Measurements from ENCODE around the gene UNC13C. TPM values are rescaled to one million over a fixed set of nuclear protein-coding genes. Genes with fewer than 3 reads are reported as not detected.

The UNC13C gene
- total and polyA plus RNA-seq, 2 donors = 0.11 to 1.7 TPM

DNA sequence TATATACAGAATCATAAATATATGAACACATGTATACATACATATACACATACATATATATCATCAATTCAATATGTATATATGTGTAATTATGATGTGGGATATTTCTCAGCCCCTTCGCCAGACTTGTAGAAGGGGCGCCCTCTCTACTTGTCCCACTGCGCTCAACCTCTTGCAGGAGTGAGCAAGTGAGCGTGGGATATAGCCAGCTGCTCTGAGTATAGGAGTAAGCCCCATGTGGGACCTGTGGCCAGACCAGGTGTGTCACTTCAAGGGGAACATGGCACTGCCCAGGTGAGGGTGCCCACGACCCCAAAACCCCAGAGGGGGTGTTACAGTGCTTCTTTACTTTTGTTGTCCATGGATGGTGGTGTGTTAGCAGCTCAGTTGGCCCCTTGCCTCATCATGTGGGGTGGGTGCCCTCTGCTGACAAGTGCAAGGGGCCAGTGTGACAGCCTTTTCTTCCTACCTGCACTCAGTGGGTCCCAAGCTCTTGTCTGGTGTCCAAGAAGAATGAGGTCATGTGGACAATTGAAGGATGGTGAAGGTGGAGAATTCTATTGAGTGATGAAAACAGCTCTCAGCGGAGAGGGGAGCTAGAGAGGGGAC, 304.1 kb downstream of the UNC13C start:
- Histone ChIP-seq H3K27ac (ENCODE audit: low read depth in 1 of 2, low read length in 1 of 2) (no peak overlapping the region), H3K4me3 (ENCODE audit: low read length in 2 of 2) (no peak overlapping the region), H3K27me3 (ENCODE audit: control insufficient read depth in 2 of 2, insufficient read depth in 1 of 2, low read length in 1 of 2) (no peaks in the 10 kb centered on the region), H3K36me3 (ENCODE audit: control insufficient read depth in 2 of 2, insufficient read depth in 2 of 2, low read length in 1 of 2) (no peaks in the 10 kb centered on the region), H3K9me3 (ENCODE audit: control insufficient read depth in 2 of 2, insufficient read depth in 1 of 2, low read length in 1 of 2) (no peaks in the 10 kb centered on the region), H3K4me1 (ENCODE audit: control insufficient read depth in 2 of 2, insufficient read depth in 2 of 2, low read length in 2 of 2) (no peaks in the 10 kb centered on the region)
- no peak for DNase-seq (ENCODE audit: low read depth in 6 of 9, low spot score in 9 of 9)
- WGBS = 94% methylated on average over 6 of the region's 6 CpGs

DNA sequence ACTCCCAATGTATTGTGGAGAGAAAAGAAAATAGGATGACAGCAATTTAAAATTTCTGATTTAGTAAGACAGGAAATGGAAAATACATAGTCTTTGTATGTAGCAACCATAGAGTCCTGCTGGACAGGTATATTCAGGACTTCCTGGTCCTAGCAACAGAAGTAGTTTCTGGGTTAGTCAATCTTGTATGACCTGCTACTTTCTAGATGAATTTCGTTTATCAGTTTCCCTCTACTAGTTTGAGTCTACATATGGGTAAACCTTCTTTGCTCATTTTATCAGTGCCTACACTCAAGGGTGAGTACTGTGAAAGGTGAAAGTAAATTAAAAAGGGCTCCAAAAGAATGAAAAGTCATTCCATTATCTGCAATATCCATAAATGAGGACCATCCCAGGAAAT, 309.8 kb downstream of the UNC13C start:
- no peaks in the 10 kb centered on the region for H3K36me3 ChIP-seq (ENCODE audit: control insufficient read depth in 2 of 2, insufficient read depth in 2 of 2, low read length in 1 of 2)
- no peaks in the 10 kb centered on the region for H3K27me3 ChIP-seq (ENCODE audit: control insufficient read depth in 2 of 2, insufficient read depth in 1 of 2, low read length in 1 of 2)
- H3K9me3 ChIP-seq (ENCODE audit: control insufficient read depth in 2 of 2, insufficient read depth in 1 of 2, low read length in 1 of 2) = no peaks in the 10 kb centered on the region
- no peaks in the 10 kb centered on the region for H3K4me1 ChIP-seq (ENCODE audit: control insufficient read depth in 2 of 2, insufficient read depth in 2 of 2, low read length in 2 of 2)
- H3K4me3 ChIP-seq (ENCODE audit: low read length in 2 of 2) = no peak overlapping the region
- no peak overlapping the region for H3K27ac ChIP-seq (ENCODE audit: low read depth in 1 of 2, low read length in 1 of 2)
- no peak for DNase-seq (ENCODE audit: low read depth in 6 of 9, low spot score in 9 of 9)
- 90% methylated on average over 1 of the region's 1 CpG for WGBS

DNA sequence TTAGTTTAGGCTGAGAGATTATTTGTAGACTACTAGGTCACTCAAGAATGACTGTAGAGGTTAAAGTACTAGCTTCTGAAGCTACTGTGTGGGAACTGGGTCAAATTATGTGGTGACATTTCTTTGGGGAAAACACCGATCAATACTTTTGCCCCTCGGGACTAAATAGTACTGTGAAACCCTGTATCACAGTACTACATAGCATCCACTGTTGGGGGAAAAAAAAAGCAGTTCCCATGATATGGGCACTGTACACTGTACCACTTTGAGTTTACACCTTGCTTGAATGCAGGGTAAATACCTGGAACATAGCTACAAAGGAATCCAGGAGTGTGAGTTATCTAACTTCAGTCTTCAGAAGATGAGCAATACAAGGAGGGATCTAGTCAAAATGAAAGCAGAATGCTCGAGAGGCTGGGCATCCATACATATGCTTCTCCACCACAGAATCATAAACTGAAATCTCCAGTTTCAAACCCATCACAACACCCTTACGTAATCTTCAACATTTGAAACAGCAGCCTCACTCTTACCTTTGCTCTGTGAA, 311.4 kb downstream of the UNC13C start:
- H3K4me1 ChIP-seq (ENCODE audit: control insufficient read depth in 2 of 2, insufficient read depth in 2 of 2, low read length in 2 of 2) = no peaks in the 10 kb centered on the region
- WGBS = 91% methylated on average over 4 of the region's 4 CpGs
- no peaks in the 10 kb centered on the region for H3K36me3 ChIP-seq (ENCODE audit: control insufficient read depth in 2 of 2, insufficient read depth in 2 of 2, low read length in 1 of 2)
- peak in 1 of 9 donors; percentile 1 for DNase-seq (ENCODE audit: low read depth in 6 of 9, low spot score in 9 of 9)
- H3K27me3 ChIP-seq (ENCODE audit: control insufficient read depth in 2 of 2, insufficient read depth in 1 of 2, low read length in 1 of 2) = no peaks in the 10 kb centered on the region
- H3K9me3 ChIP-seq (ENCODE audit: control insufficient read depth in 2 of 2, insufficient read depth in 1 of 2, low read length in 1 of 2) = no peaks in the 10 kb centered on the region
- no peak overlapping the region for H3K27ac ChIP-seq (ENCODE audit: low read depth in 1 of 2, low read length in 1 of 2)
- H3K4me3 ChIP-seq (ENCODE audit: low read length in 2 of 2) = no peak overlapping the region

DNA sequence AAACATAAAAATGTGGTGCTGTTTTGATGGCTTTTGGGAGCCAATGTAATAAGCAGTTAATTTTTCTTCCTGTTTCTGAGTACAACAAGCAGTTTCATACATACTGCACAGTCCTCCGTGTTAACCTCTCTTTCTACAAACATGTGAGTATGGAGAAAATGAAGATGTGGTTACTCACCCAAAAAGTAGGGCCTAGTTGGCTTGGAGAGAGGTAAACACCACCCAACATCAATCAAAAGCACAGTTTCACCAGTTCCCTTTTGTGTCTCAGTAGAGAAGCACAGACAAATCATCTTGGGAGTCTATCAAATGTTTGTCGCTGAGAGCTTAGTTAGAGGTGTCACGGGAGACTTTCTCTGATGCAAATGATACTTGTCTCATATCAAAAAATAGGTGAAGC, 320.2 kb downstream of the UNC13C start:
- no peaks in the 10 kb centered on the region for H3K9me3 ChIP-seq (ENCODE audit: control insufficient read depth in 2 of 2, insufficient read depth in 1 of 2, low read length in 1 of 2)
- WGBS = 72% methylated on average over 3 of the region's 3 CpGs
- DNase-seq (ENCODE audit: low read depth in 6 of 9, low spot score in 9 of 9) = no peak
- no peak overlapping the region for H3K27ac ChIP-seq (ENCODE audit: low read depth in 1 of 2, low read length in 1 of 2)
- no peaks in the 10 kb centered on the region for H3K36me3 ChIP-seq (ENCODE audit: control insufficient read depth in 2 of 2, insufficient read depth in 2 of 2, low read length in 1 of 2)
- H3K4me3 ChIP-seq (ENCODE audit: low read length in 2 of 2) = no peak overlapping the region
- H3K27me3 ChIP-seq (ENCODE audit: control insufficient read depth in 2 of 2, insufficient read depth in 1 of 2, low read length in 1 of 2) = no peaks in the 10 kb centered on the region
- no peaks in the 10 kb centered on the region for H3K4me1 ChIP-seq (ENCODE audit: control insufficient read depth in 2 of 2, insufficient read depth in 2 of 2, low read length in 2 of 2)

DNA sequence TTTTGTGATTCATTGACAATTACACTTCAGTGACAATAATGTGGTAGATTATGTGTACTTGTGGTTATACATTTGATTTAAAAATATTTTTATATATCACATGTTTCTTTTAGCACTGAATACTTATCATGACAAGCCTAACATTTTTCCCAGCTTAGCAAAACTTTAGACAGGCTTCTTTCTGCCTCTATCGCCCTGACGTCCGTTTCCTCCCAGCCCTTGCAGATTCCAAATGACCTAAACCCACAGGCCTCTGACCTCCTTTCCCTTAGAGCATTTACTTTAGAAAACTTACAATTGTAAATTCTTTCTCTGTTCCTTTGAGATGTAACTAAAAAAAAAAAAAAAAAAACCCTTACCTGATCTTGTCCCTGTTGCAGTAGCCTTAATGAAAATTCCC, 326.1 kb downstream of the UNC13C start:
- no peaks in the 10 kb centered on the region for H3K4me1 ChIP-seq (ENCODE audit: control insufficient read depth in 2 of 2, insufficient read depth in 2 of 2, low read length in 2 of 2)
- H3K27ac ChIP-seq (ENCODE audit: low read depth in 1 of 2, low read length in 1 of 2) = no peak overlapping the region
- H3K9me3 ChIP-seq (ENCODE audit: control insufficient read depth in 2 of 2, insufficient read depth in 1 of 2, low read length in 1 of 2) = no peaks in the 10 kb centered on the region
- 99% methylated on average over 3 of the region's 3 CpGs for WGBS
- H3K4me3 ChIP-seq (ENCODE audit: low read length in 2 of 2) = no peak overlapping the region
- DNase-seq (ENCODE audit: low read depth in 6 of 9, low spot score in 9 of 9) = no peak
- no peaks in the 10 kb centered on the region for H3K36me3 ChIP-seq (ENCODE audit: control insufficient read depth in 2 of 2, insufficient read depth in 2 of 2, low read length in 1 of 2)
- no peaks in the 10 kb centered on the region for H3K27me3 ChIP-seq (ENCODE audit: control insufficient read depth in 2 of 2, insufficient read depth in 1 of 2, low read length in 1 of 2)

DNA sequence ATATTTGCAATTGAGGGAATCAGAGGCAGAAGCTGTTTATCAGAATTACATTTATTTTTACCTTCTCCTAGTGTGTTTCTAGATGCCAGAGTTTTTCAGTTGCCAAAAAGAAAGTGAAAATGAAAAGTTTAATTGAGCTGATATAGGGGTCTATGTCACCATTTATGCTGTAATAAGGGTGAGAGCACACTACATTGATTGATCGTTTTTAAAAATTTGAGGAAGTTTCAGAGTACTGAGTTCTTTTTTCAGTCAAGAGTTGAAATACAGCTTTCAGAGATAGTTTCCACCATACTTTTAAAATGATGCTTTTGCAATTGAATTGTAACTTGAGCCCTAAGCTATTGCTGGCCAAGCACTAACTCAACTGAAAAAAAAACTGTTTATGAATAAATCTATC, 326.9 kb downstream of the UNC13C start:
- H3K4me3 ChIP-seq (ENCODE audit: low read length in 2 of 2) = no peak overlapping the region
- no peak for DNase-seq (ENCODE audit: low read depth in 6 of 9, low spot score in 9 of 9)
- no peaks in the 10 kb centered on the region for H3K27me3 ChIP-seq (ENCODE audit: control insufficient read depth in 2 of 2, insufficient read depth in 1 of 2, low read length in 1 of 2)
- H3K36me3 ChIP-seq (ENCODE audit: control insufficient read depth in 2 of 2, insufficient read depth in 2 of 2, low read length in 1 of 2) = no peaks in the 10 kb centered on the region
- no peaks in the 10 kb centered on the region for H3K4me1 ChIP-seq (ENCODE audit: control insufficient read depth in 2 of 2, insufficient read depth in 2 of 2, low read length in 2 of 2)
- WGBS = 52% methylated on average over 1 of the region's 1 CpG
- H3K9me3 ChIP-seq (ENCODE audit: control insufficient read depth in 2 of 2, insufficient read depth in 1 of 2, low read length in 1 of 2) = no peaks in the 10 kb centered on the region
- H3K27ac ChIP-seq (ENCODE audit: low read depth in 1 of 2, low read length in 1 of 2) = no peak overlapping the region

DNA sequence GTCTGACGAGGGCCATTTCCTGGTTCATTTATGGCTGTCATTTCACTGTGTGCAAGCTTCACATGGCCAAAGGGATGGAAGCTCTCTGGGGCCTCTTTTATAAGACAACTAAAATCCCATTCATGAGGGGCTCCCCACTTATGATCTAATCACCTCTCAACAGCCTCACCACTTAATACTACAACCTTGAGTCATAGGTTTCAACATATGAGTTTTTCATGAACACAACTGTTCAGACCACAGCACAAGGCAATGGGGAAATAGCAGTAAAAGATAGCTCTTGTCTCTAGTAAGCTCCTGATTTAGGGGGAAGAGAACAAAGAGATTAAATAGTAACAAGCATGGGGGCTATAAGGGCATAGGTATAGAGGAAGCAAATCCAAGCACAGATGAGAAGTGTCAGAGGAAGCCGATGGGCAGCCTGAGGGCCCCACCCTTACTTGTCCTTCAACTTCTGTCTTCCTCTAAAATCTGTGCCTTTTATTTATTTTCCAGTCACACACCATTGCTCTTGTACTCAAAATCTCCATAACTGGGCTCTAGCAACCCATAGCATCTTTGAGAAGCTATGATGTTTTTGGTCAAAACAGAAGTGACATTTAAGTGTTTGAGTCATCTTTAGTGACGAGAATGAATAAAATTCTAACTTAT, 329.1 kb downstream of the UNC13C start:
- whole genome bisulfite sequencing = 78% methylated on average over 3 of the region's 3 CpGs
- H3K9me3 ChIP-seq (ENCODE audit: control insufficient read depth in 2 of 2, insufficient read depth in 1 of 2, low read length in 1 of 2) = no peaks in the 10 kb centered on the region
- no peak for DNase-seq (ENCODE audit: low read depth in 6 of 9, low spot score in 9 of 9)
- H3K4me3 ChIP-seq (ENCODE audit: low read length in 2 of 2) = no peak overlapping the region
- no peak overlapping the region for H3K27ac ChIP-seq (ENCODE audit: low read depth in 1 of 2, low read length in 1 of 2)
- no peaks in the 10 kb centered on the region for H3K36me3 ChIP-seq (ENCODE audit: control insufficient read depth in 2 of 2, insufficient read depth in 2 of 2, low read length in 1 of 2)
- H3K27me3 ChIP-seq (ENCODE audit: control insufficient read depth in 2 of 2, insufficient read depth in 1 of 2, low read length in 1 of 2) = no peaks in the 10 kb centered on the region
- no peaks in the 10 kb centered on the region for H3K4me1 ChIP-seq (ENCODE audit: control insufficient read depth in 2 of 2, insufficient read depth in 2 of 2, low read length in 2 of 2)

DNA sequence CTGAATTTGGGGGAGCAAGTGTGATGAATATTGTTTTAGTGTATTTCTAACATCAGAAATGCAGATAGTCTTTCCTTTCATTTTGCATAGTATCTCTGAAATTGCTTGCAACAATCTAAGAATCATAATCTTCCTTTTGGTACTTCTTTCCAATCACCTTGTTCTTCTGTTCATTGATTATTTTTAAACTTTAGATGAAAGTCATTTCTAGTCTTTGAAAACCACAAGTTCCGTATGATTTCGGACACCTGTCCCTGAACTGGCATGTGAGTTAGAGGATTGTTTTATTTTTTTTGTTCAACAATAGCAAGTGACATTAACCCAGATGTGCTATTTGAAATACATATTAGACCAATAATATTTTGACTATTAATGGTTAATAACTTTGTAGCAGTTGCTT, 329.7 kb downstream of the UNC13C start:
- Histone ChIP-seq H3K9me3 (ENCODE audit: control insufficient read depth in 2 of 2, insufficient read depth in 1 of 2, low read length in 1 of 2) (no peaks in the 10 kb centered on the region), H3K36me3 (ENCODE audit: control insufficient read depth in 2 of 2, insufficient read depth in 2 of 2, low read length in 1 of 2) (no peaks in the 10 kb centered on the region), H3K4me3 (ENCODE audit: low read length in 2 of 2) (no peak overlapping the region), H3K27me3 (ENCODE audit: control insufficient read depth in 2 of 2, insufficient read depth in 1 of 2, low read length in 1 of 2) (no peaks in the 10 kb centered on the region), H3K4me1 (ENCODE audit: control insufficient read depth in 2 of 2, insufficient read depth in 2 of 2, low read length in 2 of 2) (no peaks in the 10 kb centered on the region), H3K27ac (ENCODE audit: low read depth in 1 of 2, low read length in 1 of 2) (no peak overlapping the region)
- WGBS = 99% methylated on average over 2 of the region's 2 CpGs
- DNase-seq (ENCODE audit: low read depth in 6 of 9, low spot score in 9 of 9) = no peak

DNA sequence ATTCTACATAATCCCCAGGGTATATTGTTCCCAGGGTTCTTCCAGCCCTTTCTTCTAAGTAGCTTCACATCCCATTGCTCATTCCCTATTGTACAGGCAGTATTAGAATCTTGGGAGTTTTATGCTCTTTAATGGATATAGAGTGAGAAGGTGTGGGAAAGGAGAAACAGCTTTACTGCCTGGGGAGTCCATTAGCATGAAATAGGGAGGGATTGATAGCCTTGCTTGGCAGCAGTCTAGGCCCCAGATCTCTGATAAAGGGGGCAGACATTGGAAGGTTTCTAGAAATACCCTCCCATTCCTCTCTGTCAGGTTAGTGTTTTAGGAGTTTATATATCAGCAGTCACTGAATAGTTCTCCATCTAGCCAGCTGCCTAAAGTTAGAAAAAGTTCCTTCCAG, 334.3 kb downstream of the UNC13C start:
- Histone ChIP-seq H3K27me3 (ENCODE audit: control insufficient read depth in 2 of 2, insufficient read depth in 1 of 2, low read length in 1 of 2) (no peaks in the 10 kb centered on the region), H3K9me3 (ENCODE audit: control insufficient read depth in 2 of 2, insufficient read depth in 1 of 2, low read length in 1 of 2) (no peaks in the 10 kb centered on the region), H3K4me1 (ENCODE audit: control insufficient read depth in 2 of 2, insufficient read depth in 2 of 2, low read length in 2 of 2) (no peaks in the 10 kb centered on the region), H3K36me3 (ENCODE audit: control insufficient read depth in 2 of 2, insufficient read depth in 2 of 2, low read length in 1 of 2) (no peaks in the 10 kb centered on the region), H3K27ac (ENCODE audit: low read depth in 1 of 2, low read length in 1 of 2) (no peak overlapping the region), H3K4me3 (ENCODE audit: low read length in 2 of 2) (no peak overlapping the region)
- no peak for DNase-seq (ENCODE audit: low read depth in 6 of 9, low spot score in 9 of 9)
